Measurements from ENCODE around the gene SYMPK.

Gene SYMPK

DNA sequence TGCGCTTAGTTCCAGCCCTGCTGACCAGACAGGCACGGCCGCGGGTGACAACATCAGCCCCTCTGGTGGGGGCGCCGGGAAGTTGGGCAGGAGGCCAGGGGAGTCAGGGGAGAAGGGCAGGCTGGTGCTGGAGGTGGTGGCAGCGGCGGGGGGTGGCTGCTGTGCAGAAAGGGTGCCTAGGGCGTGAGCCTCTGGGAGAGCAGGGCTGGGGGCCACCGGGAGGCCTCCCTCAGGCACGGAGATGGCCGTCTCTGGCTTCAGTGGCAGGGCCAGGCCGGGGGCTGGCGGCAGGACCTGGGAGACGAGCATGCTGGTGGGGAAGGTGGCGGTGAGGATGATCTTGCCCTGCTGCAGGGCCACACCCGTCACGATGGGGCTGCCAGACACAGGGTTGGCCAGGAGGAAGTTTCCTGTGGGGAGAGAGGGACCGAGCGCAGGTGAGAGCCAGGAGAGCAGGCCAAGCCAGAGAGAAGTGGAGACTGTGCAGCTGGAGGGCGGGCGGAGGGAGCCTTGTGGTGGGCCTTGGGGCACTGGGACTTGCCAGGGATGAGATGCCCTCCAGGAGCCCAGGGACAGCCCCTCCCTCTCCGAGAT lies 97.1 kb downstream of the SYMPK start:
- no peaks in the 10 kb centered on the region for H4K20me1 ChIP-seq (ENCODE audit: low read depth, low read length)
- H3F3A ChIP-seq (ENCODE audit: insufficient read depth) = no peaks in the 10 kb centered on the region
- H3K9me3 ChIP-seq (ENCODE audit: insufficient read depth, low read length) = no peaks in the 10 kb centered on the region
- H3K79me2 ChIP-seq (ENCODE audit: insufficient read depth, low read length) = no peaks in the 10 kb centered on the region
- TF ChIP-seq EZH2phosphoT487 (conservative IDR thresholded peaks at IDR 0.05; ENCODE audit: low read length) = no peak
- TF ChIP-seq, protein P1, sequence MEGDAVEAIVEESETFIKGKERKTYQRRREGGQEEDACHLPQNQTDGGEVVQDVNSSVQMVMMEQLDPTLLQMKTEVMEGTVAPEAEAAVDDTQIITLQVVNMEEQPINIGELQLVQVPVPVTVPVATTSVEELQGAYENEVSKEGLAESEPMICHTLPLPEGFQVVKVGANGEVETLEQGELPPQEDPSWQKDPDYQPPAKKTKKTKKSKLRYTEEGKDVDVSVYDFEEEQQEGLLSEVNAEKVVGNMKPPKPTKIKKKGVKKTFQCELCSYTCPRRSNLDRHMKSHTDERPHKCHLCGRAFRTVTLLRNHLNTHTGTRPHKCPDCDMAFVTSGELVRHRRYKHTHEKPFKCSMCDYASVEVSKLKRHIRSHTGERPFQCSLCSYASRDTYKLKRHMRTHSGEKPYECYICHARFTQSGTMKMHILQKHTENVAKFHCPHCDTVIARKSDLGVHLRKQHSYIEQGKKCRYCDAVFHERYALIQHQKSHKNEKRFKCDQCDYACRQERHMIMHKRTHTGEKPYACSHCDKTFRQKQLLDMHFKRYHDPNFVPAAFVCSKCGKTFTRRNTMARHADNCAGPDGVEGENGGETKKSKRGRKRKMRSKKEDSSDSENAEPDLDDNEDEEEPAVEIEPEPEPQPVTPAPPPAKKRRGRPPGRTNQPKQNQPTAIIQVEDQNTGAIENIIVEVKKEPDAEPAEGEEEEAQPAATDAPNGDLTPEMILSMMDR (IDR thresholded peaks at IDR 0.05; ENCODE audit: insufficient read depth, low read length, poor library complexity, severe bottlenecking) = no peak
- no peaks in the 10 kb centered on the region for H3K36me3 ChIP-seq (ENCODE audit: low read length)
- no peaks in the 10 kb centered on the region for H3K27me3 ChIP-seq (ENCODE audit: low read length)
- H3K4me3 ChIP-seq (ENCODE audit: insufficient read depth, low read length, poor library complexity, severe bottlenecking) = no peak overlapping the region
- no peaks in the 10 kb centered on the region for H3K9me2 ChIP-seq (replicated peaks; ENCODE audit: insufficient read depth, low read length)
- H3K9ac ChIP-seq (ENCODE audit: low read length) = no peak overlapping the region
- no peak overlapping the region for H2AFZ ChIP-seq (ENCODE audit: low read depth, low read length, severe bottlenecking)
- H3K27ac ChIP-seq (ENCODE audit: low read depth, low read length) = no peak overlapping the region
- no peak overlapping the region for H3K4me2 ChIP-seq (ENCODE audit: low read depth, low read length, poor library complexity, severe bottlenecking)
